IMR-90 (cell line): ENCODE results near the gene SYTL2.

Experiments
- MAZ ChIP-seq: IDR thresholded peaks from 2 replicates; pipeline ENCODE4 v1.6.1; 2012; ENCODE audit warnings: low read depth, mild to moderate bottlenecking, low read length, improper control_type of control experiment, moderate library complexity, borderline replicate concordance
- MXI1 ChIP-seq: IDR thresholded peaks from 2 replicates; pipeline ENCODE4 v1.6.1; 2012; ENCODE audit warnings: low read depth, mild to moderate bottlenecking, low read length, moderate library complexity, borderline replicate concordance
- POLR2A ChIP-seq: IDR thresholded peaks from 2 replicates; pipeline ENCODE4 v1.6.1; 2012; ENCODE audit warnings: mild to moderate bottlenecking, low read depth, low read length
- SMC3 ChIP-seq: fragments of 150-350 bp; IDR thresholded peaks from 2 replicates; pipeline ENCODE4 v1.6.1; 2016; ENCODE audit warnings: low read depth, mild to moderate bottlenecking, antibody characterized with exemption, low read length, moderate library complexity
- TF ChIP-seq, protein P1 (sequence below): conservative IDR thresholded peaks from 2 replicates; pipeline ENCODE4 v1.5.1; 2012; ENCODE audit warnings: mild to moderate bottlenecking, low read depth, low read length, improper control_type of control experiment

DNA sequence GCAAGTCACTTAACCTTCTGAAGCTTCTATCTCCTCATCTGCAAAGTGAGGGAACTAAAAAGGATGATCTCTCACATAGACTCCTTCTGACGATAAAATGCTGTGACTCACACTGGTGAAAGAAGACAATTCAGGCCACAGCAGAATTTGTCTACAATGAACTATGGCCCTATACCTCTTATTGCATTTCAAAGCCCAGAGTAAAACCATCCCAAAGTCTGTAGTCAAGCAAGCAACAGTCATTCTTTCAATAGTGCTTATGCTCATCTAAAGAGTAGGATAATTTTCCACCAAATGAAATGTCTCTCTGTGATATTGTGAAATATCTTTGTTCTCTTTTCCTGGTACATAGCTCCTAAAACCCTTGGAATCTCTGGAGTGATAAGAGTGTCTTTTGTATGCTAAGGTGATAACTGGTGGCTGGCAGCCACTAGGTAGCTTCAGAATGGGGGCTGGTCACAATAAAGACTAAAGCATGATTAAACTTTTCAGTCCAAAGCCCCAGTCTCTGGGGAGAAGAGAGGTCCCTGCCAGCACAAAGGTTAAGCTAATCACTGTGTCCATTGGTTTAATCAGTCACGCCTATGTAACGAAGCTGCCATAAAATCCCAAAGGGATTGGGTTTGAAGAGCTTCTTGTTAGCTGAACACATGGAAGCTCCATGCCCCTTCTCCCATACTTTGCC lies 30.8 kb downstream of the SYTL2 start:
- TF ChIP-seq, protein P1, sequence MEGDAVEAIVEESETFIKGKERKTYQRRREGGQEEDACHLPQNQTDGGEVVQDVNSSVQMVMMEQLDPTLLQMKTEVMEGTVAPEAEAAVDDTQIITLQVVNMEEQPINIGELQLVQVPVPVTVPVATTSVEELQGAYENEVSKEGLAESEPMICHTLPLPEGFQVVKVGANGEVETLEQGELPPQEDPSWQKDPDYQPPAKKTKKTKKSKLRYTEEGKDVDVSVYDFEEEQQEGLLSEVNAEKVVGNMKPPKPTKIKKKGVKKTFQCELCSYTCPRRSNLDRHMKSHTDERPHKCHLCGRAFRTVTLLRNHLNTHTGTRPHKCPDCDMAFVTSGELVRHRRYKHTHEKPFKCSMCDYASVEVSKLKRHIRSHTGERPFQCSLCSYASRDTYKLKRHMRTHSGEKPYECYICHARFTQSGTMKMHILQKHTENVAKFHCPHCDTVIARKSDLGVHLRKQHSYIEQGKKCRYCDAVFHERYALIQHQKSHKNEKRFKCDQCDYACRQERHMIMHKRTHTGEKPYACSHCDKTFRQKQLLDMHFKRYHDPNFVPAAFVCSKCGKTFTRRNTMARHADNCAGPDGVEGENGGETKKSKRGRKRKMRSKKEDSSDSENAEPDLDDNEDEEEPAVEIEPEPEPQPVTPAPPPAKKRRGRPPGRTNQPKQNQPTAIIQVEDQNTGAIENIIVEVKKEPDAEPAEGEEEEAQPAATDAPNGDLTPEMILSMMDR: no peak
- TF ChIP-seq MXI1: no peak
- no peak for TF ChIP-seq POLR2A
- no peak for TF ChIP-seq SMC3
- TF ChIP-seq MAZ: no peak
